Endometrial microvascular endothelial cells (primary cell): ENCODE results near the gene VPS35L. TPM values are rescaled to one million over a fixed set of nuclear protein-coding genes. Genes with fewer than 3 reads are reported as not detected.

ENCODE experiments used
- in situ Hi-C: cut with HindIII; loops from 2 replicates; pipeline ENCODE4 v1.10.0; 2017; ENCODE audit warnings: low sequenced_read_pairs, low pct_unique_long_range_greater_than_20kb; ENCODE audit errors: inconsistent ontology term
- total RNA-seq: library from RNA; depleted of rRNA; stranded (reverse); fragments of >200 nt; gene quantifications from one replicate; pipeline ENCODE4 v1.2.3, GENCODE V29; 2015; ENCODE audit errors: inconsistent ontology term

Gene VPS35L
- total RNA-seq, 1 donor from 2014 or later, result 48.0 TPM

- in situ Hi-C loops, result loop anchor here (25.0 kb wide), 1 partner anchor 415 kb away; the partner anchor contains the start of gene ITPRIPL2
Observed at GRCh38 chr16:19527161-19527560, 28.3 kb upstream of the VPS35L start.

GRCh38 chr16:19528666-19529065 lies 26.8 kb upstream of the VPS35L start:
- in situ Hi-C loops, result loop anchor here (25.0 kb wide), 1 partner anchor 416 kb away; the partner anchor contains the start of gene ITPRIPL2

- in situ Hi-C loops, result loop anchor here (25.0 kb wide), 1 partner anchor 420 kb away; the partner anchor contains the start of gene ITPRIPL2
Observed at GRCh38 chr16:19532601-19533000, 22.9 kb upstream of the VPS35L start.

GRCh38 chr16:19540241-19540970 lies 15.1 kb upstream of the VPS35L start:
- in situ Hi-C loops, result loop anchor here (25.0 kb wide), 1 partner anchor 428 kb away; the partner anchor contains the start of gene ITPRIPL2

GRCh38 chr16:19542138-19542821 lies 13.2 kb upstream of the VPS35L start:
- in situ Hi-C loops, result loop anchor here (25.0 kb wide), 1 partner anchor 430 kb away; the partner anchor contains the start of gene ITPRIPL2

GRCh38 chr16:19543278-19543996 lies 12.1 kb upstream of the VPS35L start:
- in situ Hi-C loops, result loop anchor here (25.0 kb wide), 1 partner anchor 431 kb away; the partner anchor contains the start of gene ITPRIPL2

GRCh38 chr16:19548144-19548543 lies 7.4 kb upstream of the VPS35L start:
- in situ Hi-C loops, result loop anchor here (25.0 kb wide), 1 partner anchor 436 kb away; the partner anchor contains the start of gene ITPRIPL2

- in situ Hi-C loops, result loop anchor here (25.0 kb wide), 1 partner anchor 437 kb away; the partner anchor contains the start of gene ITPRIPL2
Observed at GRCh38 chr16:19549673-19550072, 5.8 kb upstream of the VPS35L start.

GRCh38 chr16:19555938-19556771 lies 652 bp downstream of the VPS35L start:
- in situ Hi-C loops, result no loop called here

- in situ Hi-C loops, result no loop called here
Observed at GRCh38 chr16:19559242-19559910, 3.9 kb downstream of the VPS35L start.

- in situ Hi-C loops, result no loop called here
Observed at GRCh38 chr16:19560078-19560477, 4.6 kb downstream of the VPS35L start.

- in situ Hi-C loops, result no loop called here
Observed at GRCh38 chr16:19563377-19563776, 7.9 kb downstream of the VPS35L start.

GRCh38 chr16:19566362-19566761 lies 10.9 kb downstream of the VPS35L start:
- in situ Hi-C loops, result no loop called here

GRCh38 chr16:19567560-19567959 lies 12.1 kb downstream of the VPS35L start:
- in situ Hi-C loops, result no loop called here

GRCh38 chr16:19573997-19574396 lies 18.5 kb downstream of the VPS35L start:
- in situ Hi-C loops, result no loop called here

GRCh38 chr16:19574615-19575014 lies 19.1 kb downstream of the VPS35L start:
- in situ Hi-C loops, result no loop called here

- in situ Hi-C loops, result no loop called here
Observed at GRCh38 chr16:19578378-19578971, 23.0 kb downstream of the VPS35L start.
